ENCODE data around the gene ABR. TPM values are rescaled to one million over a fixed set of nuclear protein-coding genes. Genes with fewer than 3 reads are reported as not detected.
"Not testable (repeated sequence)": the region's sequence is repeated elsewhere in the genome, so short reads cannot be mapped to it uniquely, and the experiment has no call there.

Gene ABR
- total RNA-seq, 1 donor from 2014 or later: 138 TPM

GRCh38 chr17:1099242-1099641, 80.5 kb downstream of the ABR start:
- intact Hi-C loops (cut with micrococcal nuclease): no loop called here

GRCh38 chr17:1097972-1098744, 81.6 kb downstream of the ABR start:
- intact Hi-C loops (cut with micrococcal nuclease): not testable (repeated sequence)

GRCh38 chr17:1096215-1096614, 83.6 kb downstream of the ABR start:
- intact Hi-C loops (cut with micrococcal nuclease): no loop called here

GRCh38 chr17:1095853-1096173, 84.0 kb downstream of the ABR start:
- intact Hi-C loops (cut with micrococcal nuclease): no loop called here

- intact Hi-C loops (cut with micrococcal nuclease): no loop called here
These were observed 84.5 kb downstream of the ABR start for GRCh38 chr17:1095090-1095852.

- intact Hi-C loops (cut with micrococcal nuclease): no loop called here
These were observed 85.2 kb downstream of the ABR start for GRCh38 chr17:1094591-1094990.

- intact Hi-C loops (cut with micrococcal nuclease): no loop called here
These were observed 87.9 kb downstream of the ABR start for GRCh38 chr17:1091900-1092299.

GRCh38 chr17:1091190-1091534, 88.6 kb downstream of the ABR start:
- intact Hi-C loops (cut with micrococcal nuclease): no loop called here

- intact Hi-C loops (cut with micrococcal nuclease): no loop called here
These were observed 89.2 kb downstream of the ABR start for GRCh38 chr17:1090465-1091189.

- intact Hi-C loops (cut with micrococcal nuclease): no loop called here
These were observed 89.9 kb downstream of the ABR start for GRCh38 chr17:1089915-1090314.

- intact Hi-C loops (cut with micrococcal nuclease): no loop called here
These were observed 92.2 kb downstream of the ABR start for GRCh38 chr17:1087381-1088241.

GRCh38 chr17:1083451-1084187, 96.2 kb downstream of the ABR start:
- intact Hi-C loops (cut with micrococcal nuclease): no loop called here

GRCh38 chr17:1082579-1082978, 97.2 kb downstream of the ABR start:
- intact Hi-C loops (cut with micrococcal nuclease): no loop called here

- intact Hi-C loops (cut with micrococcal nuclease): no loop called here
These were observed 100.8 kb downstream of the ABR start for GRCh38 chr17:1078831-1079561.

GRCh38 chr17:1077986-1078711, 101.6 kb downstream of the ABR start:
- intact Hi-C loops (cut with micrococcal nuclease): no loop called here

- intact Hi-C loops (cut with micrococcal nuclease): no loop called here
These were observed 102.2 kb downstream of the ABR start for GRCh38 chr17:1077581-1077985.

- intact Hi-C loops (cut with micrococcal nuclease): no loop called here
These were observed 102.8 kb downstream of the ABR start for GRCh38 chr17:1076982-1077302.

GRCh38 chr17:1076299-1076981, 103.3 kb downstream of the ABR start:
- intact Hi-C loops (cut with micrococcal nuclease): no loop called here
